Lower lobe of right lung (tissue), 2 donors: ENCODE results near the gene ZNF837. TPM values are rescaled to one million over a fixed set of nuclear protein-coding genes. Genes with fewer than 3 reads are reported as not detected.

Experiments
- ATAC-seq, 2 donors: fragments of 200-7000 bp; cut with Tn5 transposase; one replicate each; pipeline ENCODE4 v1.9.1; 2020 to 2022; ENCODE audit warnings: mild to moderate bottlenecking in 2 of 2, moderate library complexity in 2 of 2
- DNase-seq: peaks from one replicate; pipeline ENCODE4 v3.0.0-alpha.2; 2020
- H3K27ac ChIP-seq: fragments of 200-600 bp; one replicate; pipeline ENCODE4 v1.8.0; 2022
- H3K27me3 ChIP-seq: fragments of 200-600 bp; one replicate; pipeline ENCODE4 v1.8.0; 2022; ENCODE audit warnings: low read depth
- H3K36me3 ChIP-seq: fragments of 200-600 bp; one replicate; pipeline ENCODE4 v1.8.0; 2022; ENCODE audit warnings: mild to moderate bottlenecking
- H3K4me1 ChIP-seq: fragments of 200-600 bp; one replicate; pipeline ENCODE4 v1.8.0; 2022
- H3K4me3 ChIP-seq: fragments of 200-600 bp; one replicate; pipeline ENCODE4 v1.8.0; 2022; ENCODE audit warnings: mild to moderate bottlenecking
- H3K9me3 ChIP-seq: fragments of 200-600 bp; one replicate; pipeline ENCODE4 v1.8.0; 2022
- intact Hi-C: fragments of 100-400 bp; cut with DNase I; formaldehyde crosslinking; loops from one replicate; pipeline ENCODE4 v1.11.0; 2022
- total RNA-seq: library from RNA; stranded (reverse); fragmentation: NEBNext Ultra II Directional; extraction: Animal tissue kit (Norgen Biotek cat#: 25700); gene quantifications from one replicate; pipeline ENCODE4 v1.2.1, GENCODE V29; 2021
- TF ChIP-seq, protein P1 (sequence below): fragments of 200-600 bp; IDR thresholded peaks from one replicate; pipeline ENCODE4 v1.8.0; 2022; ENCODE audit warnings: antibody characterized with exemption, mild to moderate bottlenecking
- donor health status: DM: no; HTN: yes; CAD: no; lungs with severe emphysema.

Gene ZNF837
- total RNA-seq, 1 donor from 2014 or later: 1.2 TPM

GRCh38 chr19:58335630-58336029 lies 45.2 kb downstream of the ZNF837 start:
- Histone ChIP-seq H3K9me3 (no peaks in the 10 kb centered on the region), H3K27me3 (no peaks in the 10 kb centered on the region), H3K27ac (no peak overlapping the region), H3K4me3 (no peak overlapping the region), H3K36me3 (peaks cover 50% of the 10 kb centered on the region), H3K4me1 (no peaks in the 10 kb centered on the region)
- intact Hi-C loops: no loop called here
- TF ChIP-seq, protein P1, sequence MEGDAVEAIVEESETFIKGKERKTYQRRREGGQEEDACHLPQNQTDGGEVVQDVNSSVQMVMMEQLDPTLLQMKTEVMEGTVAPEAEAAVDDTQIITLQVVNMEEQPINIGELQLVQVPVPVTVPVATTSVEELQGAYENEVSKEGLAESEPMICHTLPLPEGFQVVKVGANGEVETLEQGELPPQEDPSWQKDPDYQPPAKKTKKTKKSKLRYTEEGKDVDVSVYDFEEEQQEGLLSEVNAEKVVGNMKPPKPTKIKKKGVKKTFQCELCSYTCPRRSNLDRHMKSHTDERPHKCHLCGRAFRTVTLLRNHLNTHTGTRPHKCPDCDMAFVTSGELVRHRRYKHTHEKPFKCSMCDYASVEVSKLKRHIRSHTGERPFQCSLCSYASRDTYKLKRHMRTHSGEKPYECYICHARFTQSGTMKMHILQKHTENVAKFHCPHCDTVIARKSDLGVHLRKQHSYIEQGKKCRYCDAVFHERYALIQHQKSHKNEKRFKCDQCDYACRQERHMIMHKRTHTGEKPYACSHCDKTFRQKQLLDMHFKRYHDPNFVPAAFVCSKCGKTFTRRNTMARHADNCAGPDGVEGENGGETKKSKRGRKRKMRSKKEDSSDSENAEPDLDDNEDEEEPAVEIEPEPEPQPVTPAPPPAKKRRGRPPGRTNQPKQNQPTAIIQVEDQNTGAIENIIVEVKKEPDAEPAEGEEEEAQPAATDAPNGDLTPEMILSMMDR: no peak
- no peak for ATAC-seq
- no peak for DNase-seq

GRCh38 chr19:58334691-58335249 lies 46.1 kb downstream of the ZNF837 start:
- ATAC-seq (no peak), DNase-seq (peak; percentile 29)
- H3K27ac ChIP-seq: no peak overlapping the region
- H3K9me3 ChIP-seq: no peaks in the 10 kb centered on the region
- H3K27me3 ChIP-seq: no peaks in the 10 kb centered on the region
- peaks cover 46% of the 10 kb centered on the region for H3K36me3 ChIP-seq
- no peak overlapping the region for H3K4me3 ChIP-seq
- intact Hi-C loops: no loop called here
- TF ChIP-seq, protein P1: no peak
- no peaks in the 10 kb centered on the region for H3K4me1 ChIP-seq

- H3K27ac ChIP-seq: no peak overlapping the region
- H3K36me3 ChIP-seq: peaks cover 29% of the 10 kb centered on the region
- no peak overlapping the region for H3K4me3 ChIP-seq
- no peaks in the 10 kb centered on the region for H3K9me3 ChIP-seq
- DNase-seq (no peak), ATAC-seq (no peak)
- H3K27me3 ChIP-seq: no peaks in the 10 kb centered on the region
- intact Hi-C loops: no loop called here
- H3K4me1 ChIP-seq: peaks cover 14% of the 10 kb centered on the region
- TF ChIP-seq, protein P1: no peak
Measured at GRCh38 chr19:58332697-58333096, 48.1 kb downstream of the ZNF837 start.

- no peak overlapping the region for H3K4me3 ChIP-seq
- DNase-seq (no peak), ATAC-seq (no peak)
- H3K9me3 ChIP-seq: no peaks in the 10 kb centered on the region
- peaks cover 12% of the 10 kb centered on the region for H3K36me3 ChIP-seq
- H3K27ac ChIP-seq: no peak overlapping the region
- TF ChIP-seq, protein P1: no peak
- H3K27me3 ChIP-seq: no peaks in the 10 kb centered on the region
- H3K4me1 ChIP-seq: peaks cover 23% of the 10 kb centered on the region
- intact Hi-C loops: no loop called here
Measured at GRCh38 chr19:58330458-58330857, 50.4 kb downstream of the ZNF837 start.

- intact Hi-C loops: no loop called here
- H3K27me3 ChIP-seq: no peaks in the 10 kb centered on the region
- peaks cover 23% of the 10 kb centered on the region for H3K4me1 ChIP-seq
- H3K9me3 ChIP-seq: no peaks in the 10 kb centered on the region
- DNase-seq: no peak
- H3K36me3 ChIP-seq: no peaks in the 10 kb centered on the region
- ATAC-seq: no peak
- no peak overlapping the region for H3K27ac ChIP-seq
- TF ChIP-seq, protein P1: peak; percentile 10
- no peak overlapping the region for H3K4me3 ChIP-seq
Measured at GRCh38 chr19:58328999-58329398, 51.8 kb downstream of the ZNF837 start.
